GM12878 (cell line): ENCODE data around the gene EHD4. TPM values are rescaled to one million over a fixed set of nuclear protein-coding genes. Genes with fewer than 3 reads are reported as not detected.

Experiments
- ATAC-seq: fragments of 200-7000 bp; cut with Tn5 transposase; 3 replicates; pipeline ENCODE4 v1.9.1; 2020; ENCODE audit warnings: mild to moderate bottlenecking, moderate library complexity
- BruUV-seq: library from RNA; stranded (reverse); fragments of 400-500 nt; replicated peaks from 2 replicates; lab custom pipeline; 2021; lab: Mats Ljungman, UMichigan
- CTCF ChIA-PET: fragments of 300-600 bp; sonication (Branson Sonifier 250); formaldehyde crosslinking; extraction: SDS; loops from one replicate; lab custom pipeline; 2021; ENCODE audit warnings: inconsistent platforms; lab: Yijun Ruan, JAX
- POLR2A ChIA-PET: fragments of 350-600 bp; formaldehyde crosslinking; extraction: SDS; loops from one replicate; lab custom pipeline; 2021; ENCODE audit warnings: inconsistent platforms; lab: Charles Lee
- RAD21 ChIA-PET: fragments of 300-600 bp; sonication (Branson Sonifier 250); formaldehyde crosslinking; loops from one replicate; lab custom pipeline; 2023; ENCODE audit warnings: antibody characterized with exemption; ENCODE audit not compliant: unreplicated experiment; lab: Charles Lee
- SMC1A ChIA-PET: fragments of 300-600 bp; sonication (Branson Sonifier 250); formaldehyde crosslinking; loops from one replicate; lab custom pipeline; 2023; ENCODE audit not compliant: unreplicated experiment, uncharacterized antibody; lab: Charles Lee
- DNase-seq: peaks from one replicate; pipeline ENCODE4 v3.0.0-alpha.2; 2011; ENCODE audit warnings: low read depth, low spot score
- FAIRE-seq: peaks from 3 replicates; lab custom pipeline; 2011; peaks lifted over from hg19 to GRCh38; lab: Jason Lieb, UNC
- H2AFZ ChIP-seq: 2 replicates; pipeline ENCODE4 v1.6.0; 2011; ENCODE audit warnings: low read depth, low read length, control low read depth; ENCODE audit not compliant: control insufficient read depth
- H3K27ac ChIP-seq: 2 replicates; pipeline ENCODE4 v1.5.1; 2011; ENCODE audit warnings: control low read depth; ENCODE audit not compliant: control insufficient read depth, insufficient read depth
- H3K27me3 ChIP-seq, 2 experiments: replicated peaks in 1 of 2; 2 replicates each; pipeline versions ENCODE4 v1.6.0 to v1.6.1; 2011; ENCODE audit warnings: low read length in 1 of 2; ENCODE audit not compliant: control insufficient read depth in 2 of 2, insufficient read depth in 2 of 2
- H3K36me3 ChIP-seq, 2 experiments: 2 replicates each; pipeline ENCODE4 v1.5.1; 2011; ENCODE audit warnings: low read length in 1 of 2; ENCODE audit not compliant: control insufficient read depth in 2 of 2, insufficient read depth in 2 of 2
- H3K4me1 ChIP-seq: 2 replicates; pipeline ENCODE4 v1.6.1; 2011; ENCODE audit warnings: mild to moderate bottlenecking, low read length, moderate library complexity, mixed read lengths; ENCODE audit not compliant: control insufficient read depth, insufficient read depth
- H3K4me2 ChIP-seq: 2 replicates; pipeline ENCODE4 v1.6.0; 2011; ENCODE audit warnings: control low read depth; ENCODE audit not compliant: control insufficient read depth, insufficient read depth
- H3K4me3 ChIP-seq: fragments of 200-600 bp; sonication (generic); 2 replicates; pipeline ENCODE4 v1.5.1; 2016
- H3K79me2 ChIP-seq: 2 replicates; pipeline ENCODE4 v1.6.0; 2011; ENCODE audit warnings: low read length; ENCODE audit not compliant: control insufficient read depth, insufficient read depth
- H3K9ac ChIP-seq: 2 replicates; pipeline ENCODE4 v1.8.0; 2011; ENCODE audit warnings: low read length, control low read depth, mixed read lengths; ENCODE audit not compliant: control insufficient read depth, insufficient read depth
- H3K9me3 ChIP-seq: replicated peaks from 3 replicates; pipeline ENCODE4 v1.5.1; 2011; ENCODE audit warnings: mild to moderate bottlenecking, low read length; ENCODE audit not compliant: control insufficient read depth, insufficient read depth
- H4K20me1 ChIP-seq: 2 replicates; pipeline ENCODE4 v1.6.0; 2011; ENCODE audit not compliant: control insufficient read depth, insufficient read depth
- ASH2L ChIP-seq: fragments of 300-600, 200-600 bp; sonication (generic); IDR thresholded peaks from 2 replicates; pipeline ENCODE4 v1.6.1; 2017; ENCODE audit warnings: low read depth, mild to moderate bottlenecking, borderline replicate concordance
- BCL3 ChIP-seq: IDR thresholded peaks from 2 replicates; pipeline ENCODE4 v1.6.1; 2011; ENCODE audit warnings: borderline replicate concordance, low read depth, mild to moderate bottlenecking, moderate library complexity, low read length; ENCODE audit not compliant: insufficient read depth, poor library complexity, severe bottlenecking
- CREB1 ChIP-seq: IDR thresholded peaks from 2 replicates; pipeline ENCODE4 v1.6.1; 2012; ENCODE audit warnings: low read depth, mild to moderate bottlenecking, inconsistent platforms
- ETV6 ChIP-seq, 2 experiments: fragments of 450-650 bp in 1 of 2; IDR thresholded peaks in 1 of 2; conservative IDR thresholded peaks in 1 of 2; 2 replicates each; pipeline ENCODE4 v1.6.1; 2014; ENCODE audit warnings: antibody characterized with exemption in 1 of 2, borderline replicate concordance in 1 of 2, low read depth in 1 of 2, mild to moderate bottlenecking in 1 of 2, moderate library complexity in 1 of 2
- HDAC6 ChIP-seq: fragments of 200-600 bp; sonication (generic); IDR thresholded peaks from one replicate; pipeline ENCODE4 v1.8.0; 2017; ENCODE audit warnings: antibody characterized with exemption; ENCODE audit not compliant: unreplicated experiment
- LARP7 ChIP-seq: fragments of 450-650 bp; IDR thresholded peaks from 2 replicates; pipeline ENCODE4 v1.6.1; 2017; ENCODE audit warnings: mild to moderate bottlenecking
- NFYA ChIP-seq: IDR thresholded peaks from 2 replicates; pipeline ENCODE4 v1.6.1; 2011; ENCODE audit warnings: low read depth, mild to moderate bottlenecking, low read length, improper control_type of control experiment, borderline replicate concordance
- POLR2A ChIP-seq: IDR thresholded peaks from 2 replicates; pipeline ENCODE4 v1.6.1; 2011; ENCODE audit warnings: low read depth, mild to moderate bottlenecking, low read length
- RAD51 ChIP-seq: fragments of 450-650 bp; IDR thresholded peaks from 2 replicates; pipeline ENCODE4 v1.6.1; 2016; ENCODE audit warnings: moderate library complexity, mild to moderate bottlenecking, inconsistent platforms
- RELA ChIP-seq: fragments of 450-650 bp; IDR thresholded peaks from 2 replicates; pipeline ENCODE4 v1.8.0; 2014; ENCODE audit warnings: borderline replicate concordance; ENCODE audit not compliant: partially characterized antibody
- TARDBP ChIP-seq: IDR thresholded peaks from 2 replicates; pipeline ENCODE4 v1.6.1; 2016; ENCODE audit warnings: borderline replicate concordance
- TCF3 ChIP-seq: IDR thresholded peaks from 2 replicates; pipeline ENCODE4 v1.6.1; 2012; ENCODE audit warnings: low read depth, mild to moderate bottlenecking, low read length, borderline replicate concordance; ENCODE audit not compliant: insufficient read depth
- ZSCAN29 ChIP-seq: fragments of 450-650 bp; IDR thresholded peaks from 2 replicates; pipeline ENCODE4 v1.6.1; 2017; ENCODE audit warnings: mild to moderate bottlenecking, moderate library complexity
- WGBS: methylation state at CpG from one replicate; pipeline ENCODE4 v1.1.6; 2016; ENCODE audit warnings: low lambda C conversion rate; ENCODE audit not compliant: insufficient replicate concordance, insufficient coverage; ENCODE audit errors: missing lambda C conversion rate; 5-methylcytosine and 5-hydroxymethylcytosine counted together
- in situ Hi-C: fragments of 300-500 bp; cut with MboI; formaldehyde crosslinking; loops from 9 replicates; pipeline ENCODE4 v1.14.3; 2018; ENCODE audit warnings: mixed read lengths
- intact Hi-C: fragments of 100-400 bp; cut with micrococcal nuclease; formaldehyde crosslinking; loops from one replicate; pipeline ENCODE4 v1.14.2; 2022; ENCODE audit not compliant: unreplicated experiment
- polyA plus RNA-seq, 11 experiments: library from polyadenylated mRNA; depleted of rRNA in 4 of 11; unstranded in 6 of 11; stranded (reverse) in 5 of 11; fragments of >200 nt; fragmentation: Nextera tagmentation in 4 of 11; fragmentation: Illumina TruSeq in 1 of 11; extraction: Ambion mirVana in 4 of 11; extraction: Trizol in 1 of 11; gene quantifications; 1 replicate in 1 of 11; 2 replicates in 10 of 11; pipeline versions ENCODE4 v1.2.1 to v1.2.3, GENCODE V29; 2011 to 2016; ENCODE audit warnings: inconsistent platforms in 2 of 11, missing spikeins in 2 of 11, low read depth in 1 of 11
- total RNA-seq, 4 experiments: library from RNA; depleted of rRNA in 3 of 4; stranded (reverse); fragments of >200 nt in 3 of 4; fragmentation: Illumina TruSeq in 1 of 4; extraction: Trizol in 1 of 4; gene quantifications; 2 replicates each; pipeline versions ENCODE4 v1.2.1 to v1.2.3, GENCODE V29; 2013 to 2021
- TF ChIP-seq, protein P1 (sequence below): IDR thresholded peaks from 2 replicates; pipeline ENCODE4 v1.6.1; 2011; ENCODE audit warnings: mild to moderate bottlenecking, low read depth, low read length, moderate library complexity; ENCODE audit not compliant: insufficient replicate concordance
- TF ChIP-seq, protein P2 (sequence below): fragments of 450-650 bp; formaldehyde crosslinking; IDR thresholded peaks from 2 replicates; pipeline ENCODE4 v1.4.0; 2022; ENCODE audit warnings: mild to moderate bottlenecking, moderate library complexity
- TF ChIP-seq, protein P3 (sequence below): fragments of 150-350 bp; IDR thresholded peaks from 2 replicates; pipeline ENCODE4 v1.6.1; 2016; ENCODE audit warnings: low read depth, low read length

The EHD4 gene
- total and polyA plus RNA-seq, 10 of the 15 experiments (the other 5 are each of a cell fraction or from before 2014, with no cell fraction given), result 4.2 to 62.9 (median 44.7) TPM

- POLR2A ChIA-PET, result no interaction called here
- ATAC-seq, result no peak
- Histone ChIP-seq H3K27me3 (no peaks in the 10 kb centered on the region), H3K9me3 (no peaks in the 10 kb centered on the region), H3K9ac (no peak overlapping the region), H3K4me3 (no peak overlapping the region), H3K4me1 (peaks cover 9% of the 10 kb centered on the region), H3K36me3 (no peaks in the 10 kb centered on the region), H3K27ac (no peak overlapping the region), H3K79me2 (no peaks in the 10 kb centered on the region), H4K20me1 (no peaks in the 10 kb centered on the region), H2AFZ (no peak overlapping the region), H3K4me2 (no peak overlapping the region)
- no TSS peak for BruUV-seq
- 85% methylated on average over 5 of the region's 5 CpGs for WGBS
- SMC1A ChIA-PET, result interaction anchor here (1.3 kb wide), 1 partner anchor 20 kb away, joined by 4 read pairs; no protein-coding TSS in a partner anchor
- CTCF ChIA-PET, result interaction anchor here (1.1 kb wide), 1 partner anchor 19 kb away, joined by 4 read pairs; no protein-coding TSS in a partner anchor
- in situ Hi-C loops, result no loop called here
- RAD21 ChIA-PET, result no interaction called here
- DNase-seq, result no peak
- FAIRE-seq, result no peak
- intact Hi-C loops, result no loop called here
- TF ChIP-seq LARP7 (no peak), BCL3 (peak; percentile 97), CREB1 (no peak), ETV6 (conservative IDR thresholded peaks at IDR 0.05 in 1 of 2, IDR thresholded peaks at IDR 0.05 in 1 of 2; ENCODE audit: borderline replicate concordance in 1 of 2, low read depth in 1 of 2) (no peak), ASH2L (no peak), ZSCAN29 (no peak), RELA (no peak), RAD51 (no peak), POLR2A (no peak), HDAC6 (no peak), TCF3 (peak; percentile 67; the same call in 1 of the 2 replicates), NFYA (no peak), TARDBP (no peak)
- TF ChIP-seq, protein P1, sequence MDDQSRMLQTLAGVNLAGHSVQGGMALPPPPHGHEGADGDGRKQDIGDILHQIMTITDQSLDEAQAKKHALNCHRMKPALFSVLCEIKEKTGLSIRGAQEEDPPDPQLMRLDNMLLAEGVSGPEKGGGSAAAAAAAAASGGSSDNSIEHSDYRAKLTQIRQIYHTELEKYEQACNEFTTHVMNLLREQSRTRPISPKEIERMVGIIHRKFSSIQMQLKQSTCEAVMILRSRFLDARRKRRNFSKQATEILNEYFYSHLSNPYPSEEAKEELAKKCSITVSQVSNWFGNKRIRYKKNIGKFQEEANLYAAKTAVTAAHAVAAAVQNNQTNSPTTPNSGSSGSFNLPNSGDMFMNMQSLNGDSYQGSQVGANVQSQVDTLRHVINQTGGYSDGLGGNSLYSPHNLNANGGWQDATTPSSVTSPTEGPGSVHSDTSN, result peak; percentile 36
- TF ChIP-seq, protein P2, sequence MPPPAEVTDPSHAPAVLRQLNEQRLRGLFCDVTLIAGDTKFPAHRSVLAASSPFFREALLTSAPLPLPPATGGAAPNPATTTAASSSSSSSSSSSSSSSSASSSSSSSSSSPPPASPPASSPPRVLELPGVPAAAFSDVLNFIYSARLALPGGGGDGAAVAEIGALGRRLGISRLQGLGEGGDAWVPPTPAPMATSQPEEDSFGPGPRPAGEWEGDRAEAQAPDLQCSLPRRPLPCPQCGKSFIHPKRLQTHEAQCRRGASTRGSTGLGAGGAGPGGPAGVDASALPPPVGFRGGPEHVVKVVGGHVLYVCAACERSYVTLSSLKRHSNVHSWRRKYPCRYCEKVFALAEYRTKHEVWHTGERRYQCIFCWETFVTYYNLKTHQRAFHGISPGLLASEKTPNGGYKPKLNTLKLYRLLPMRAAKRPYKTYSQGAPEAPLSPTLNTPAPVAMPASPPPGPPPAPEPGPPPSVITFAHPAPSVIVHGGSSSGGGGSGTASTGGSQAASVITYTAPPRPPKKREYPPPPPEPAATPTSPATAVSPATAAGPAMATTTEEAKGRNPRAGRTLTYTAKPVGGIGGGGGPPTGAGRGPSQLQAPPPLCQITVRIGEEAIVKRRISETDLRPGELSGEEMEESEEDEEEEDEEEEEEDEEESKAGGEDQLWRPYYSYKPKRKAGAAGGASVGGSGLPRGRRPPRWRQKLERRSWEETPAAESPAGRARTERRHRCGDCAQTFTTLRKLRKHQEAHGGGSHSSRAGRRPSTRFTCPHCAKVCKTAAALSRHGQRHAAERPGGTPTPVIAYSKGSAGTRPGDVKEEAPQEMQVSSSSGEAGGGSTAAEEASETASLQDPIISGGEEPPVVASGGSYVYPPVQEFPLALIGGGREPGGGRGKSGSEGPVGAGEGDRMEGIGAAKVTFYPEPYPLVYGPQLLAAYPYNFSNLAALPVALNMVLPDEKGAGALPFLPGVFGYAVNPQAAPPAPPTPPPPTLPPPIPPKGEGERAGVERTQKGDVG (CRISPR knock-in tag), result no peak
- TF ChIP-seq, protein P3, sequence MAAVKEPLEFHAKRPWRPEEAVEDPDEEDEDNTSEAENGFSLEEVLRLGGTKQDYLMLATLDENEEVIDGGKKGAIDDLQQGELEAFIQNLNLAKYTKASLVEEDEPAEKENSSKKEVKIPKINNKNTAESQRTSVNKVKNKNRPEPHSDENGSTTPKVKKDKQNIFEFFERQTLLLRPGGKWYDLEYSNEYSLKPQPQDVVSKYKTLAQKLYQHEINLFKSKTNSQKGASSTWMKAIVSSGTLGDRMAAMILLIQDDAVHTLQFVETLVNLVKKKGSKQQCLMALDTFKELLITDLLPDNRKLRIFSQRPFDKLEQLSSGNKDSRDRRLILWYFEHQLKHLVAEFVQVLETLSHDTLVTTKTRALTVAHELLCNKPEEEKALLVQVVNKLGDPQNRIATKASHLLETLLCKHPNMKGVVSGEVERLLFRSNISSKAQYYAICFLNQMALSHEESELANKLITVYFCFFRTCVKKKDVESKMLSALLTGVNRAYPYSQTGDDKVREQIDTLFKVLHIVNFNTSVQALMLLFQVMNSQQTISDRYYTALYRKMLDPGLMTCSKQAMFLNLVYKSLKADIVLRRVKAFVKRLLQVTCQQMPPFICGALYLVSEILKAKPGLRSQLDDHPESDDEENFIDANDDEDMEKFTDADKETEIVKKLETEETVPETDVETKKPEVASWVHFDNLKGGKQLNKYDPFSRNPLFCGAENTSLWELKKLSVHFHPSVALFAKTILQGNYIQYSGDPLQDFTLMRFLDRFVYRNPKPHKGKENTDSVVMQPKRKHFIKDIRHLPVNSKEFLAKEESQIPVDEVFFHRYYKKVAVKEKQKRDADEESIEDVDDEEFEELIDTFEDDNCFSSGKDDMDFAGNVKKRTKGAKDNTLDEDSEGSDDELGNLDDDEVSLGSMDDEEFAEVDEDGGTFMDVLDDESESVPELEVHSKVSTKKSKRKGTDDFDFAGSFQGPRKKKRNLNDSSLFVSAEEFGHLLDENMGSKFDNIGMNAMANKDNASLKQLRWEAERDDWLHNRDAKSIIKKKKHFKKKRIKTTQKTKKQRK, result no peak
Observed at GRCh38 chr15:42009474-42009873, 37.1 kb upstream of the EHD4 start.
